Measurements from ENCODE around the gene SLC39A12. TPM values are rescaled to one million over a fixed set of nuclear protein-coding genes. Genes with fewer than 3 reads are reported as not detected.

Gene SLC39A12
- total RNA-seq, 1 donor from 2014 or later = not detected

- Mint-ChIP-seq H3K4me1 (ENCODE audit: unreplicated experiment) (no peaks in the 10 kb centered on the region), H3K36me3 (no peaks in the 10 kb centered on the region), H3K4me3 (no peak overlapping the region), H3K27ac (no peak overlapping the region), H3K9me3 (peaks cover 18% of the 10 kb centered on the region), H3K27me3 (peaks cover 9% of the 10 kb centered on the region)
- DNase-seq (ENCODE audit: extremely low spot score, unreplicated experiment) = no peak
- TF ChIP-seq CTCF (conservative IDR thresholded peaks at IDR 0.05) = no peak
These were observed 14.0 kb downstream of the SLC39A12 start for GRCh38 chr10:17965649-17966235.

GRCh38 chr10:17974505-17974904 is 22.8 kb downstream of the SLC39A12 start:
- TF ChIP-seq CTCF (conservative IDR thresholded peaks at IDR 0.05) = no peak
- Mint-ChIP-seq H3K27me3 (no peaks in the 10 kb centered on the region), H3K27ac (no peak overlapping the region)

GRCh38 chr10:17980846-17981565 is 29.3 kb downstream of the SLC39A12 start:
- DNase-seq (ENCODE audit: extremely low spot score, unreplicated experiment) = no peak
- Mint-ChIP-seq H3K9me3 (no peaks in the 10 kb centered on the region), H3K27ac (no peak overlapping the region), H3K4me1 (ENCODE audit: unreplicated experiment) (no peaks in the 10 kb centered on the region), H3K36me3 (no peaks in the 10 kb centered on the region), H3K27me3 (peaks cover 4% of the 10 kb centered on the region), H3K4me3 (no peak overlapping the region)
- TF ChIP-seq CTCF (conservative IDR thresholded peaks at IDR 0.05) = no peak

More at GRCh38 chr10:17974505-17974904, 22.8 kb downstream of the SLC39A12 start:
- Mint-ChIP-seq H3K9me3 (peaks cover 6% of the 10 kb centered on the region), H3K4me3 (no peak overlapping the region), H3K36me3 (no peaks in the 10 kb centered on the region), H3K4me1 (ENCODE audit: unreplicated experiment) (no peaks in the 10 kb centered on the region)
- DNase-seq (ENCODE audit: extremely low spot score, unreplicated experiment) = no peak

GRCh38 chr10:17981766-17982380 is 30.2 kb downstream of the SLC39A12 start:
- Mint-ChIP-seq H3K4me3 (no peak overlapping the region), H3K27me3 (peaks cover 4% of the 10 kb centered on the region), H3K9me3 (no peaks in the 10 kb centered on the region), H3K36me3 (no peaks in the 10 kb centered on the region), H3K27ac (no peak overlapping the region), H3K4me1 (ENCODE audit: unreplicated experiment) (no peaks in the 10 kb centered on the region)
- TF ChIP-seq CTCF (conservative IDR thresholded peaks at IDR 0.05) = no peak
- no peak for DNase-seq (ENCODE audit: extremely low spot score, unreplicated experiment)

GRCh38 chr10:17984056-17984455 is 32.3 kb downstream of the SLC39A12 start:
- H3K27ac Mint-ChIP-seq = no peak overlapping the region
- H3K27me3 Mint-ChIP-seq = peaks cover 4% of the 10 kb centered on the region
- no peak for TF ChIP-seq CTCF (conservative IDR thresholded peaks at IDR 0.05)
- no peaks in the 10 kb centered on the region for H3K9me3 Mint-ChIP-seq
- H3K36me3 Mint-ChIP-seq = no peaks in the 10 kb centered on the region
- DNase-seq (ENCODE audit: extremely low spot score, unreplicated experiment) = no peak
- H3K4me1 Mint-ChIP-seq (ENCODE audit: unreplicated experiment) = no peaks in the 10 kb centered on the region
- no peak overlapping the region for H3K4me3 Mint-ChIP-seq

Data from type B pancreatic cell (in vitro differentiated cells).